ENCODE measurements around the gene KRTAP4-9.
"Not testable (repeated sequence)": the region's sequence is repeated elsewhere in the genome, so short reads cannot be mapped to it uniquely, and the experiment has no call there.

GRCh38 chr17:41148971-41149651 is 43.9 kb downstream of the KRTAP4-9 start:
- TF ChIP-seq, protein P1, sequence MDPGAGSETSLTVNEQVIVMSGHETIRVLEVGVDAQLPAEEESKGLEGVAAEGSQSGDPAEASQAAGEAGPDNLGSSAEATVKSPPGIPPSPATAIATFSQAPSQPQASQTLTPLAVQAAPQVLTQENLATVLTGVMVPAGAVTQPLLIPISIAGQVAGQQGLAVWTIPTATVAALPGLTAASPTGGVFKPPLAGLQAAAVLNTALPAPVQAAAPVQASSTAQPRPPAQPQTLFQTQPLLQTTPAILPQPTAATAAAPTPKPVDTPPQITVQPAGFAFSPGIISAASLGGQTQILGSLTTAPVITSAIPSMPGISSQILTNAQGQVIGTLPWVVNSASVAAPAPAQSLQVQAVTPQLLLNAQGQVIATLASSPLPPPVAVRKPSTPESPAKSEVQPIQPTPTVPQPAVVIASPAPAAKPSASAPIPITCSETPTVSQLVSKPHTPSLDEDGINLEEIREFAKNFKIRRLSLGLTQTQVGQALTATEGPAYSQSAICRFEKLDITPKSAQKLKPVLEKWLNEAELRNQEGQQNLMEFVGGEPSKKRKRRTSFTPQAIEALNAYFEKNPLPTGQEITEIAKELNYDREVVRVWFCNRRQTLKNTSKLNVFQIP (CRISPR knock-in tag; IDR thresholded peaks at IDR 0.05; ENCODE audit: borderline replicate concordance, low read depth) = not testable (repeated sequence)
- not testable (repeated sequence) for TF ChIP-seq ZC3H10 (CRISPR knock-in tag; IDR thresholded peaks at IDR 0.05); ARNTL (CRISPR knock-in tag; IDR thresholded peaks at IDR 0.05; ENCODE audit: borderline replicate concordance, low read depth); CREB5 (CRISPR knock-in tag; IDR thresholded peaks at IDR 0.05; ENCODE audit: low read depth); RARB (CRISPR knock-in tag; IDR thresholded peaks at IDR 0.05); ZNF8 (CRISPR knock-in tag; IDR thresholded peaks at IDR 0.05)
